HG03558 (cell line): ENCODE measurements around the gene BLOC1S4.
"Not testable (repeated sequence)": the region's sequence is repeated elsewhere in the genome, so short reads cannot be mapped to it uniquely, and the experiment has no call there.

Experiments used
- ATAC-seq: cut with Tn5 transposase; IDR thresholded peaks from one replicate; pipeline ENCODE4 v1.9.1; 2021; ENCODE audit warnings: moderate number of reproducible peaks; ENCODE audit not compliant: unreplicated experiment; ENCODE audit errors: extremely low read depth

The BLOC1S4 gene

DNA sequence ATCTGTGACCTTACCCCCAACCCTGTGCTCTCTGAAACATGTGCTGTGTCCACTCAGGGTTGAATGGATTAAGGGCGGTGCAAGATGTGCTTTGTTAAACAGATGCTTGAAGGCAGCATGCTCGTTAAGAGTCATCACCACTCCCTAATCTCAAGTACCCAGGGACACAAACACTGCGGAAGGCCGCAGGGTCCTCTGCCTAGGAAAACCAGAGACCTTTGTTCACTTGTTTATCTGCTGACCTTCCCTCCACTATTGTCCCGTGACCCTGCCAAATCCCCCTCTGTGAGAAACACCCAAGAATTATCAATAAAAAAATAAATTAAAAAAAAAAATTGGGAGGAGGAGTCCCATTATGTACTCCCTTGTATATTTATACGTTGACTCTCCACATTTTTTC, 40.4 kb downstream of the BLOC1S4 start:
- ATAC-seq, result not testable (repeated sequence)

GRCh38 chr4:6758728-6759127, 42.8 kb downstream of the BLOC1S4 start:
- ATAC-seq, result no peak

DNA sequence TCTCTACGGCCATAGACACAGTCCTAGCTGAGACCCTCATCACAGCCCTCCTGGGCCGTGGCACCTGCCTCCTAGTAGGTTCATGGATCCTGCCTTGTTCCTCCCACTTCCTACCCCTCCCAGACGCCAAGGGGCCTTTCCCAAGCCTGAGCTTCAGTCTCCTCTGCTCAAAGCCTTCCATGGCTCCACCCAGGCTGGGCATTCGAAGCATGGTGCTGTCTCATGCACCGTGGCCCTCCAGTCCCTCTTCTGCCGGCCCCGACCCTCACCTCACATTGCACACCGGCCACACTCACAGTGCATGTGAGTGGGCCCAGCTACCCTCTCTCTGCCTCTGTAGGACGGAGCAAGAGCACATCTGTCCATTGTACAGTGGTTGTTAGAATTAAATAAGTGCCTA, 44.9 kb downstream of the BLOC1S4 start:
- no peak for ATAC-seq

DNA sequence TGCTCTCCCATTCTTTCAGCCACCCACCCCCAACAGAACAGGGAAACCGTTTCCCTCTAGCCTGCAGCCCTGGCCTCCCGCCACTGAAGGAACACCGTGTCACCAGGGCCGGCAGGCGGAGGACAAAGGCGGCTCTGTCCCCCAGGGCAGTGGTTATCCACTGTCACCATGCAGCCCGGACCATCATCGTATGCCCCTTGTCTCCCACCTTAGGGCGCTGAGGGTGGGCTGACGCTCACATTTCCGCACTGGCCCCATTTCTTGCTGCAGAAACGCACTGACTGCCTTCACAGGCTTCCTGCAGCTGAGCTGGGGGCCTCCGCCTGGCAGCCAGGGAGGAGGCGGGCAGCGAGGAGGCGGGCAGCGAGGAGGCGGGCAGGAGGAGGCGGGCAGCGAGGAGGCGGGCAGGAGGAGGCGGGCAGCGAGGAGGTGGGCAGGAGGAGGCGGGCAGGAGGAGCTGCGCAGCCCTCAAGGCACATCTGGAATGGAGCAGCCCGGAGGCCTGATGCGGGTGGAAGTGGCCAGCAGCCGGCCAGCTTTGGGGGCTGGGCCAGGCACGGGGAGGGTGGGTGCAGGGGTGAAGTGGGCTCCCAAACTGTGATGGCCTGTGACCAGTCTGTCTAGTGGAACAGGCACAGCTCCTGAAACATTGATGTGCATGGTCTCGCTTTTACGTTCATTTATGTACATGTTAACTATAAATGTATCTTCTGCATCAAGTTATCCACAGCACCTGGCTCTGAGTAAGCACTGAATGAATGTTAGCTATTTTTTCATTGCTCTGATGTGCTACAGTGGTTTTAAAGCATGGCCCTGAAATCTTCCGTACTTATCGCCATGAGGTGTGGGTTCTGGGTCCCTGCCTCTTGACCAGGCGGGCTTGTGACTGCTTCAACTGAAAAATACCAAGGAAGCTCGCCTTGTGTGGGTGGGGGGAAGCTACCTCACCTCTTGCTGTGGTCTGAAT, 46.0 kb downstream of the BLOC1S4 start:
- no peak for ATAC-seq

GRCh38 chr4:6763330-6763851, 47.4 kb downstream of the BLOC1S4 start:
- ATAC-seq, result no peak

DNA sequence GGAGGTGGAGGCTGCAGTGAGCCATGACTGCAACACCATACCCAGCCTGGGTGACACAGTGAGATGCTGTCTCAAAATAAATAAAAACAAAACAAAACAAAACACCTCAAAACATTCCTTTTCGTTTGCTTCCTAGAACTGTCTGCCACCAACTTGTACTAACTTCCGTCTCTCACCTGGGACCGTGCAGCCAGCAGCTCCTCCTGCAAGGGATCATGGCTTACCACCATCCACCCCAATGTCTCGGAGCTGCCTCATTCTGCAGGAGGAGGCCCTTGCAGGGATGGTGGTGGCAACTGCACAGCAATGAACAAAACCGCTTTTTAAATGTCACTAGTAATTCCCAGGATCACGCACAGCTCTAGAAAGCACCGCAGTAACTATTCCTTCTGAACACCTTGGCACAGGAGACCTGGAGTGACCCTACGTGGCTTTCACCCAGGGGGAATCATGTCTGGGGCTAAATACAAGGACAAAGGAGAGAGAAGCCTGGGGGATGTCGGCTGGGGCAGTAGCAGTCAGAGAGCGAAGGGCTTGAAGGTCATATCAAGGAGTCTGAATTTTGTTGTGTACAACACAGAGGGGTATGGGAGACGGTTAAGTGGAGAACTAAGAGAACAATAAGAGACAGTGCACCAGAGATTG, 49.1 kb downstream of the BLOC1S4 start:
- no peak for ATAC-seq

DNA sequence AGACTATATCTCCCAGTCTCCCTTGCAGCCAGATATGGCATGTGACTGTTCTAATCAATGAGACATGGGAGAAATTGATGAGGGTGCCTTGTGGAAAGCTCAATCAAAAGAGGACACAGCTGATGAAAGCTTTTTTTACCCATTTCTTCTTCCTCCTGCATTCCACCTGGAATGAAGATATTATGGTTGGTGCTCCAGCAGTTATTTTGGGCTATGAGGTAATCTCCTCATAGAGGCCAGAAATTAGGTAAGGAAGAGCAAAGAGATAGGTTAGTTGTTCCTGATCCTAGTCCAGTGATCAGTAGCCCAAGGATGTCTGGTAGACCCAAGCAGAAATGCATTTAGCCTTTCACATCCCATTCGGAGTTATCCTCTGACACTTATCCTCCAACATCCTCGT, 49.7 kb downstream of the BLOC1S4 start:
- no peak for ATAC-seq
